Measurements from ENCODE around the gene ASIC2.

Gene ASIC2

DNA sequence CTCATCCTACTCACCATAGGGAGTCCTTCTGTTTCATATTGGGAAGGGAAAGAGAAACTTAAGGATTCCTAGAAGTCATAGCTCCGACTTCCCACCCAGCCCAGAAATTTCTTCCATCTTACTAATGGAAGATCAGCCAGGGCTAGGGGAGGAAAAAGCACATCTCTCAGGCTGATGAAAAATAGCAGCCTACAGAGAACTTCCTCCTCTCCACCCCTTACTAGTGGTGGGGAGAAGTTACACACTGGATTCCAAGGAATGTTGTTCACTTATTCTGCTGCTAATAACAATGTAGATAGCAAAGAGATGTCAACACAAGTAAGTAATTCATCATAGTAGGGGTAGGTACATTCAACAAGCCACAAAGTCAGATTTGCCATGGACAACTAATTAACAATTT is 207.1 kb downstream of the ASIC2 start:
- no peak for TF ChIP-seq CTCF (IDR thresholded peaks at IDR 0.05; ENCODE audit: insufficient read depth, low read length, missing control alignments)
- no peak overlapping the region for H3K4me3 ChIP-seq (ENCODE audit: low read depth, low read length)
- CTCF ChIA-PET, result interaction anchor here (0.9 kb wide), 1 partner anchor 35 kb away, joined by 3 read pairs; no protein-coding TSS in a partner anchor
- no peak for DNase-seq (ENCODE audit: low read depth, low spot score)
- POLR2A ChIA-PET, result no interaction called here

- TF ChIP-seq CTCF (IDR thresholded peaks at IDR 0.05; ENCODE audit: insufficient read depth, low read length, missing control alignments), result no peak
- ChIA-PET POLR2A (no interaction called here), CTCF (interaction anchor here (0.9 kb wide), 1 partner anchor 34 kb away, joined by 3 read pairs; no protein-coding TSS in a partner anchor)
- DNase-seq (ENCODE audit: low read depth, low spot score), result no peak
- H3K4me3 ChIP-seq (ENCODE audit: low read depth, low read length), result no peak overlapping the region
Measured at GRCh38 chr17:33085256-33085655, 207.8 kb downstream of the ASIC2 start.

DNA sequence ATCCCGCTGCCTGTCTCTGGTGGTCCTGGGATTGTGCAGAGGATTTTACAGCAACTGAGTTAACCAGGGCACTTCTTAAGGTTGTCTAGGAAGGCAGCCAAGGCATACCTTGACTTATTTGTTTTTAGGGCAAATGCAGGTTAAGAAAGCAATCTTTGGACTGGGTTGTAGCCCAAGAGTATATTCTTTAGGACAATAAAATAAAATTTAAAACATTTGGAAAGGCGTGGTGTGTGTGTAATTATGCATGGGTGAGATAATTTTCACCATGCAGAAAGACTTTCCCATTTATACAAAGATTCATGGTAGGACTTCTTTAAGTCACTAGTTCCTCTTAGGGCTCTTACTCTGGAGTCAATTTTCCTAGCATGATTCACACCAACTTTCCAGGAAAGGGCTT is 208.3 kb downstream of the ASIC2 start:
- no peak overlapping the region for H3K4me3 ChIP-seq (ENCODE audit: low read depth, low read length)
- ChIA-PET POLR2A (no interaction called here), CTCF (no interaction called here)
- no peak for TF ChIP-seq CTCF (IDR thresholded peaks at IDR 0.05; ENCODE audit: insufficient read depth, low read length, missing control alignments)
- no peak for DNase-seq (ENCODE audit: low read depth, low spot score)

- H3K4me3 ChIP-seq (ENCODE audit: low read depth, low read length), result no peak overlapping the region
- POLR2A ChIA-PET, result no interaction called here
- no peak for DNase-seq (ENCODE audit: low read depth, low spot score)
- CTCF ChIA-PET, result no interaction called here
- TF ChIP-seq CTCF (IDR thresholded peaks at IDR 0.05; ENCODE audit: insufficient read depth, low read length, missing control alignments), result no peak
Measured at GRCh38 chr17:33082529-33083173, 210.4 kb downstream of the ASIC2 start.

- no peak for TF ChIP-seq CTCF (IDR thresholded peaks at IDR 0.05; ENCODE audit: insufficient read depth, low read length, missing control alignments)
- POLR2A ChIA-PET, result no interaction called here
Measured at GRCh38 chr17:33080091-33080490, 213.0 kb downstream of the ASIC2 start.

DNA sequence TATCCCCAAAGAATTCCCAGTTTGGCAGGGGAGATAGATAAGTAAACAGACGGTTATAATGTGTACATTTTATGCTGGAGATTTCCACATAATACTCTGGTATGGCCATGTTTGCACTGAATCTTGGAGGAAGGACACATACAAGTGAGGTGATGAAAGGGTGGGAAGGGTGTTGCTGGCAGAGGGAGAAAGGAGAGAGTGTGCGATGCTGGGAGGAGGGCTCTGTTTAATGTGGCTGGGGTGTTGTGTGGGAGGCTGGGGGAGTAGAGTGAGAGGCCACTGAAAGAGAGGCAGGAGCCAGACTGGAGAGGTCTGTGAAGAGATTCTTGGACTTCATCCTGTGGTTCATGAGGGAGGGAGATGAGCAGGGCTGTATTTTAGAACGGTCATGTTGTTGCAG is 213.9 kb downstream of the ASIC2 start:
- H3K4me3 ChIP-seq (ENCODE audit: low read depth, low read length), result no peak overlapping the region
- CTCF ChIA-PET, result no interaction called here

More at GRCh38 chr17:33080091-33080490, 213.0 kb downstream of the ASIC2 start:
- H3K4me3 ChIP-seq (ENCODE audit: low read depth, low read length), result no peak overlapping the region
- no peak for DNase-seq (ENCODE audit: low read depth, low spot score)
- CTCF ChIA-PET, result no interaction called here

More for the DNA sequence above, 213.9 kb downstream of the ASIC2 start:
- POLR2A ChIA-PET, result no interaction called here
- TF ChIP-seq CTCF (IDR thresholded peaks at IDR 0.05; ENCODE audit: insufficient read depth, low read length, missing control alignments), result no peak
- DNase-seq (ENCODE audit: low read depth, low spot score), result no peak
